Osteocyte (in vitro differentiated cells): ENCODE data around the gene NAALADL2. TPM values are rescaled to one million over a fixed set of nuclear protein-coding genes. Genes with fewer than 3 reads are reported as not detected.
A peak's percentile ranks its signal among the peaks of the same experiment; 100 is the strongest.

Experiments
- DNase-seq: peaks from one replicate; pipeline ENCODE4 v3.0.0; 2021; ENCODE audit warnings: mixed read lengths; ENCODE audit not compliant: unreplicated experiment; ENCODE audit errors: extremely low spot score
- H3K27ac Mint-ChIP-seq: one replicate; pipeline ENCODE4 v1.8.0; 2021; ENCODE audit warnings: mild to moderate bottlenecking, mixed read lengths; ENCODE audit not compliant: unreplicated experiment
- H3K27me3 Mint-ChIP-seq: one replicate; pipeline ENCODE4 v1.8.0; 2021; ENCODE audit warnings: mixed read lengths; ENCODE audit not compliant: unreplicated experiment
- H3K36me3 Mint-ChIP-seq: one replicate; pipeline ENCODE4 v1.8.0; 2021; ENCODE audit warnings: mixed read lengths; ENCODE audit not compliant: unreplicated experiment
- H3K4me1 Mint-ChIP-seq: one replicate; pipeline ENCODE4 v1.8.0; 2021; ENCODE audit warnings: mixed read lengths; ENCODE audit not compliant: unreplicated experiment
- H3K4me3 Mint-ChIP-seq: one replicate; pipeline ENCODE4 v1.8.0; 2021; ENCODE audit warnings: mild to moderate bottlenecking, moderate library complexity, mixed read lengths; ENCODE audit not compliant: unreplicated experiment
- H3K9me3 Mint-ChIP-seq: one replicate; pipeline ENCODE4 v1.8.0; 2021; ENCODE audit warnings: mixed read lengths; ENCODE audit not compliant: unreplicated experiment
- total RNA-seq: library from RNA; stranded (reverse); gene quantifications from 2 replicates; pipeline ENCODE4 v1.2.1, GENCODE V29; 2021
- TF ChIP-seq, protein P1 (sequence below): fragments of 200-600 bp; sonication (generic); IDR thresholded peaks from 2 replicates; pipeline ENCODE4 v1.5.0; 2021; ENCODE audit warnings: antibody characterized with exemption, mild to moderate bottlenecking, moderate library complexity

The NAALADL2 gene
- total RNA-seq, 1 donor from 2014 or later, result 16.1 TPM

DNA sequence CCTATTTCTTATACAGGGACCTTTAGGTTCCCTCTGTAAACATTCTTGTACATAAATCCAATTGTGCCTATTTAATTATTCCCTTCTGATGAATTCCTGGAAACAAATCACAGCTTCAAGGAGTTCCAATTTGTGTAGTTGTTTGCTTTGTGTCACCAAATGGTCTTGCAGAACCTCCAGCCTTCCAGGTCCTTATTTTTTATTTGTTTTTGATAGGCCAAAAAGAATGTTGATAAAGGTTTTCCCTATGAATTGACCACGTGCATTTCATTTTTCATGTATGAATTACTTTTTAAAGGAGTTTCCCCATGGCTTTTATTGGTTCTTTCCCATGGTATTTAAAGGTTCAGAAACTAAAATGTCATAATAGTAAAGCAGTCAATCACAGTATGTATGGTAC lies 243.0 kb downstream of the NAALADL2 start:
- H3K4me3 Mint-ChIP-seq, result no peak overlapping the region
- peaks cover 3% of the 10 kb centered on the region for H3K4me1 Mint-ChIP-seq
- peaks cover under 1% of the 10 kb centered on the region for H3K36me3 Mint-ChIP-seq
- H3K9me3 Mint-ChIP-seq, result peaks cover 5% of the 10 kb centered on the region
- TF ChIP-seq, protein P1, sequence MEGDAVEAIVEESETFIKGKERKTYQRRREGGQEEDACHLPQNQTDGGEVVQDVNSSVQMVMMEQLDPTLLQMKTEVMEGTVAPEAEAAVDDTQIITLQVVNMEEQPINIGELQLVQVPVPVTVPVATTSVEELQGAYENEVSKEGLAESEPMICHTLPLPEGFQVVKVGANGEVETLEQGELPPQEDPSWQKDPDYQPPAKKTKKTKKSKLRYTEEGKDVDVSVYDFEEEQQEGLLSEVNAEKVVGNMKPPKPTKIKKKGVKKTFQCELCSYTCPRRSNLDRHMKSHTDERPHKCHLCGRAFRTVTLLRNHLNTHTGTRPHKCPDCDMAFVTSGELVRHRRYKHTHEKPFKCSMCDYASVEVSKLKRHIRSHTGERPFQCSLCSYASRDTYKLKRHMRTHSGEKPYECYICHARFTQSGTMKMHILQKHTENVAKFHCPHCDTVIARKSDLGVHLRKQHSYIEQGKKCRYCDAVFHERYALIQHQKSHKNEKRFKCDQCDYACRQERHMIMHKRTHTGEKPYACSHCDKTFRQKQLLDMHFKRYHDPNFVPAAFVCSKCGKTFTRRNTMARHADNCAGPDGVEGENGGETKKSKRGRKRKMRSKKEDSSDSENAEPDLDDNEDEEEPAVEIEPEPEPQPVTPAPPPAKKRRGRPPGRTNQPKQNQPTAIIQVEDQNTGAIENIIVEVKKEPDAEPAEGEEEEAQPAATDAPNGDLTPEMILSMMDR, result no peak
- DNase-seq, result no peak
- H3K27me3 Mint-ChIP-seq, result no peaks in the 10 kb centered on the region
- no peak overlapping the region for H3K27ac Mint-ChIP-seq

DNA sequence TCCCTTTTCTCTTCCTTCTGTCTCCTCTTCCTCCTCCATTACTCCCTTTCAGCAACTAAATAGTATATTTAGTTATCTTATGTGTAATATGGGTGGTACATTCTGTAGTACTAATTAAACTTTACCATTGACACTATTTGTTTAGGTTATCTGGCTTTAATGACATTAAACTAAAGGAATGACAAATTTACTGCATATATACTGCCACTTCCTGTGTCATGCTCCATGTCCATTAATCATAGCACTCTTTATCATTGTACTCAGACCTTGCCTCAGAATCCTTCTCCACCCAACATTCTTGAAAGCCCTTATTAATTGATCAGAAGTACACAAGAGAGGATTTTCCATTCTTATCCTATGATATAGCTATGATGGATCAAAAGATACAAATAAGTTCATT lies 244.2 kb downstream of the NAALADL2 start:
- H3K4me1 Mint-ChIP-seq, result peaks cover 11% of the 10 kb centered on the region
- no peaks in the 10 kb centered on the region for H3K36me3 Mint-ChIP-seq
- H3K9me3 Mint-ChIP-seq, result peaks cover 5% of the 10 kb centered on the region
- TF ChIP-seq, protein P1, result no peak
- no peak overlapping the region for H3K27ac Mint-ChIP-seq
- H3K27me3 Mint-ChIP-seq, result no peaks in the 10 kb centered on the region
- no peak overlapping the region for H3K4me3 Mint-ChIP-seq
- no peak for DNase-seq

DNA sequence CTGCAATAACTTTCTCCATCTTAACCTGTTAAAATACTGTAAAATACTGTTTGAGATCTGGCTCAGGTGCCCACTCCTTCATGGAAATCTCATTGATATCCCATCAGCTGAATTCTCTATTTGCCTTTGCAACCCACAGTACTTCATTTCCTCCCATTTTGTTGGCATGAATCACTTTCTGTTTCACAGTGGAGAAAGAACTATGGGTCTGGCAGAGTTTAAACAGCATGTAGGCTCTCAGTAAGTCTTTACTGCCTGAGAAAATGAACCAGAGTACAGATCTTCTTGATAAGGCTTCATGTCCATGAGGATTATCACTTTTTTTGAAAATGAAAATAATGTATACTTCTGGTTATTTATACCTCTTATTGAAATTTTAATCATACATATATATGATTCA lies 245.9 kb downstream of the NAALADL2 start:
- Mint-ChIP-seq H3K4me1 (peaks cover 23% of the 10 kb centered on the region), H3K36me3 (no peaks in the 10 kb centered on the region), H3K27me3 (no peaks in the 10 kb centered on the region), H3K27ac (no peak overlapping the region), H3K9me3 (peaks cover 5% of the 10 kb centered on the region), H3K4me3 (no peak overlapping the region)
- DNase-seq, result no peak
- TF ChIP-seq, protein P1, result no peak

DNA sequence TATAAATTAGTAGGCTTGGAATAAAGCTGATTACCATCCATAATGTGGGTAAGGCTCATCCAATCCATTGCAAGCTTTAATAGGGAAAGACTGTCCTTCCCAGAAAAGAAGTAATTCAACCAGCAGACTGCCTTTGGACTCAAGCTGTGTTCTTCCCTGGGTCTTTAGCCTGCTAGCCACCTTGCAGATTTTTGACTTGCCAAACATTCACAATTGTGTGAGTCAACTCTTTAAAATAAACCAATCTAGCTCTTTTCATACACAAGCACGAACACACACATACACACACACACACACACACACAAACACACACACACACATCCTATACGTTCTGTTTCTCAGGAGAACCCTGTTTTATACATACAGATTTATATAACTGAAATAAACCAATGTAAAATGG lies 248.1 kb downstream of the NAALADL2 start:
- Mint-ChIP-seq H3K4me1 (peaks cover 38% of the 10 kb centered on the region), H3K4me3 (no peak overlapping the region), H3K36me3 (no peaks in the 10 kb centered on the region), H3K9me3 (peaks cover 5% of the 10 kb centered on the region), H3K27me3 (no peaks in the 10 kb centered on the region), H3K27ac (no peak overlapping the region)
- no peak for DNase-seq
- TF ChIP-seq, protein P1, result no peak

DNA sequence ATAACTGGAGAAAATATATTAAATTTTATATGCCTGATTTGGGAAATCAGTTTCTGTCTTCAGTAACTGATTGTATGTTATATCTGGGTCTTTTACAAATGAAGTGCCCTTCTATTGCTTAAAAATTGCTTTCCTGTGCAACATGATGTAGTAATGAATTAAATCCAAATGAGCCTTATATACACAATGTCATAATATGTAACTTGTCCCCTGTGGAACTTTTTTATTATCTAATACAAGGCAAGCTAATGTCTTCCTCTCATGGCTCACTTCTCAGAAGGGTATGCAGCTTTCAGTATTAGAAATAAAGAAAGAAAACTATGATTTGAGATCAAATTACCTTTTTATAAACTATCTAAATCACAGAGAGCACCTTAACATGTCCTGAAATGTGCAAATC lies 248.9 kb downstream of the NAALADL2 start:
- H3K36me3 Mint-ChIP-seq, result no peaks in the 10 kb centered on the region
- no peak for DNase-seq
- peak overlapping the region; percentile 7 for H3K27ac Mint-ChIP-seq
- no peaks in the 10 kb centered on the region for H3K27me3 Mint-ChIP-seq
- H3K4me3 Mint-ChIP-seq, result no peak overlapping the region
- TF ChIP-seq, protein P1, result no peak
- peaks cover 38% of the 10 kb centered on the region for H3K4me1 Mint-ChIP-seq
- H3K9me3 Mint-ChIP-seq, result peaks cover 5% of the 10 kb centered on the region
